ENCODE results near the gene ACVR1.

- TF ChIP-seq CTCF (IDR thresholded peaks at IDR 0.05; ENCODE audit: borderline replicate concordance, extremely low read depth, low read length, poor library complexity, severe bottlenecking) (no peak), EZH2 (IDR thresholded peaks at IDR 0.05; ENCODE audit: borderline replicate concordance, low read depth, low read length, severe bottlenecking) (no peak)
Observed at GRCh38 chr2:157806426-157807077, 69.6 kb downstream of the ACVR1 start.
